HG03469 (cell line): Measurements from ENCODE around the gene LYSMD4.
A peak's percentile ranks its signal among the peaks of the same experiment; 100 is the strongest.

Experiments
- ATAC-seq: cut with Tn5 transposase; IDR thresholded peaks from one replicate; pipeline ENCODE4 v1.9.1; 2021; ENCODE audit warnings: mild to moderate bottlenecking, moderate library complexity, moderate number of reproducible peaks; ENCODE audit not compliant: unreplicated experiment

The LYSMD4 gene

GRCh38 chr15:99732124-99732750 is 1.0 kb downstream of the LYSMD4 start:
- ATAC-seq = no peak

GRCh38 chr15:99731336-99732123 is 1.7 kb downstream of the LYSMD4 start:
- ATAC-seq = no peak

- ATAC-seq = no peak
Observed at GRCh38 chr15:99729920-99730319, 3.3 kb downstream of the LYSMD4 start.

- ATAC-seq = no peak
Observed at GRCh38 chr15:99729327-99729726, 3.9 kb downstream of the LYSMD4 start.

- ATAC-seq = no peak
Observed at GRCh38 chr15:99728916-99729315, 4.3 kb downstream of the LYSMD4 start.

- ATAC-seq = no peak
Observed at GRCh38 chr15:99727733-99728132, 5.5 kb downstream of the LYSMD4 start.

- no peak for ATAC-seq
Observed at GRCh38 chr15:99727330-99727729, 5.9 kb downstream of the LYSMD4 start.

GRCh38 chr15:99726333-99726732 is 6.9 kb downstream of the LYSMD4 start:
- ATAC-seq = no peak

GRCh38 chr15:99722406-99722805 is 10.8 kb downstream of the LYSMD4 start:
- no peak for ATAC-seq

GRCh38 chr15:99721896-99722295 is 11.3 kb downstream of the LYSMD4 start:
- ATAC-seq = no peak

GRCh38 chr15:99721104-99721778 is 12.0 kb downstream of the LYSMD4 start:
- no peak for ATAC-seq

- ATAC-seq = no peak
Observed at GRCh38 chr15:99720533-99720932, 12.7 kb downstream of the LYSMD4 start.

- peak; percentile 83 for ATAC-seq
Observed at GRCh38 chr15:99719096-99719541, 14.1 kb downstream of the LYSMD4 start.

- no peak for ATAC-seq
Observed at GRCh38 chr15:99718421-99718820, 14.8 kb downstream of the LYSMD4 start.

GRCh38 chr15:99717161-99718009 is 15.9 kb downstream of the LYSMD4 start:
- ATAC-seq = no peak

GRCh38 chr15:99716540-99717095 is 16.6 kb downstream of the LYSMD4 start:
- no peak for ATAC-seq

- ATAC-seq = no peak
Observed at GRCh38 chr15:99712415-99712814, 20.8 kb downstream of the LYSMD4 start.

- no peak for ATAC-seq
Observed at GRCh38 chr15:99711625-99712024, 21.6 kb downstream of the LYSMD4 start.

GRCh38 chr15:99709243-99709986 is 23.8 kb downstream of the LYSMD4 start:
- ATAC-seq = no peak

- no peak for ATAC-seq
Observed at GRCh38 chr15:99708563-99708962, 24.7 kb downstream of the LYSMD4 start.
